ENCODE results near the gene ADRA2A. TPM values are rescaled to one million over a fixed set of nuclear protein-coding genes. Genes with fewer than 3 reads are reported as not detected.

Gene ADRA2A
- total RNA-seq (10 to 100 TPM; 12.6 to 40.7 (median 27.1) TPM), polyA plus RNA-seq (10 to 100 TPM; 15.0 to 42.3 TPM)

DNA sequence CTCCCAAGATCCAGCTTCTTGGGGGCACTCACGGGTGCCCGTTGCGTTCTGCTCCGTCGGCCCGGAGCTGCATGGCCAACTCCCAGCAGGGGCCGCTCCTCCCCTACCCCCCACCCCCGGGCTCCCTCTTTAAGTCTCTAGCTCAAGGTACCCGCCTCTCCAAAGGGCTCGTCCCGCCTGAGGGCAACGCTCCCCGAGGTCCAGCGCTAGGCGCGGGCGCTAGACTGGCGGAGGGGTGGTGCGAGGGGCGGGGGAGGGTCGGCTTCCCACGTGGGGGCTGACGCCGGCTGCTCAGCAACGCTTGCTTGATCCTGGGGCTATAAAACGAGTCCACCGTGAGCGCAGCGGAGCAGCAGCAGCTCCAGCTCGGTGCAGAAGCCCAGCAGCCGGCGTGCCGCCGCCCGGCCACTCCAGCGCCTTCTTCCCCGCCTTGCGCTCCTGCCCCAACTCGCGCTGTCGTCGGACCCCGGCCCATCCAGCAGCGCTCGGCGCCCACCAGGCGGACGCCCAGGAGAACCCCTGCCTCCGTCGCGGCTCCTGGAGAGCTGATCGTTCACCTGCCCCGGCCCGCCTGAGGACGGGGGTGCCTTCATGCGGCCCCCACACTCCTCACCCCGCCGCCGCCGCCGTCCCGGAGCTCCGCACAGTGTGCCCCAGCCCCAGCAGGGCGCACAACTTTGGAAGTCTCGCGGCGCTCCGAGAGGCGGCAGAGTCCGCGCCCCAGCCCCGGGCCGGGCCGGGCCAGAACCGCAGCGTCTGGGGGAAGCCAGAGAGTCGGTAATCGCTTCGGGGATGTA lies at the start of gene ADRA2A:
ADRA2A (plus strand) TSS at position 348 of the 797 bp plus-strand sequence. CDS start 968 bp downstream, outside the sequence.
- peak within 1 kb of the TSS; percentile 31 to 80 (median 68) for H3K27ac ChIP-seq
- WGBS, 2 donors, result 0 to 1% methylated on average over 52 to 79 of the region's 79 CpGs
- intact Hi-C loops (cut with DNase I), result loop anchor here in 2 of 3 donors (2.0 to 10.0 kb wide), 2 partner anchors 130 to 288 kb away; no protein-coding TSS in a partner anchor
- no peaks in the 10 kb centered on the region for H3K27me3 ChIP-seq
- no peak for FAIRE-seq
- H3K4me1 ChIP-seq, result peaks cover 0 to 8% (median 4%) of the 10 kb centered on the region in 3 donors
- H3K36me3 ChIP-seq, result peaks cover 0 to 4% (median 0%) of the 10 kb centered on the region in 3 donors
- ATAC-seq, result peak; percentile 72 to 82 (median 80)
- TF ChIP-seq, protein P1, sequence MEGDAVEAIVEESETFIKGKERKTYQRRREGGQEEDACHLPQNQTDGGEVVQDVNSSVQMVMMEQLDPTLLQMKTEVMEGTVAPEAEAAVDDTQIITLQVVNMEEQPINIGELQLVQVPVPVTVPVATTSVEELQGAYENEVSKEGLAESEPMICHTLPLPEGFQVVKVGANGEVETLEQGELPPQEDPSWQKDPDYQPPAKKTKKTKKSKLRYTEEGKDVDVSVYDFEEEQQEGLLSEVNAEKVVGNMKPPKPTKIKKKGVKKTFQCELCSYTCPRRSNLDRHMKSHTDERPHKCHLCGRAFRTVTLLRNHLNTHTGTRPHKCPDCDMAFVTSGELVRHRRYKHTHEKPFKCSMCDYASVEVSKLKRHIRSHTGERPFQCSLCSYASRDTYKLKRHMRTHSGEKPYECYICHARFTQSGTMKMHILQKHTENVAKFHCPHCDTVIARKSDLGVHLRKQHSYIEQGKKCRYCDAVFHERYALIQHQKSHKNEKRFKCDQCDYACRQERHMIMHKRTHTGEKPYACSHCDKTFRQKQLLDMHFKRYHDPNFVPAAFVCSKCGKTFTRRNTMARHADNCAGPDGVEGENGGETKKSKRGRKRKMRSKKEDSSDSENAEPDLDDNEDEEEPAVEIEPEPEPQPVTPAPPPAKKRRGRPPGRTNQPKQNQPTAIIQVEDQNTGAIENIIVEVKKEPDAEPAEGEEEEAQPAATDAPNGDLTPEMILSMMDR (IDR thresholded peaks at IDR 0.05), result no peak
- peak; percentile 71 to 91 (median 81) for DNase-seq
- H3K4me3 ChIP-seq, result peak within 1 kb of the TSS; percentile 44 to 69 (median 58)
- no peaks in the 10 kb centered on the region for H3K9me3 ChIP-seq

DNA sequence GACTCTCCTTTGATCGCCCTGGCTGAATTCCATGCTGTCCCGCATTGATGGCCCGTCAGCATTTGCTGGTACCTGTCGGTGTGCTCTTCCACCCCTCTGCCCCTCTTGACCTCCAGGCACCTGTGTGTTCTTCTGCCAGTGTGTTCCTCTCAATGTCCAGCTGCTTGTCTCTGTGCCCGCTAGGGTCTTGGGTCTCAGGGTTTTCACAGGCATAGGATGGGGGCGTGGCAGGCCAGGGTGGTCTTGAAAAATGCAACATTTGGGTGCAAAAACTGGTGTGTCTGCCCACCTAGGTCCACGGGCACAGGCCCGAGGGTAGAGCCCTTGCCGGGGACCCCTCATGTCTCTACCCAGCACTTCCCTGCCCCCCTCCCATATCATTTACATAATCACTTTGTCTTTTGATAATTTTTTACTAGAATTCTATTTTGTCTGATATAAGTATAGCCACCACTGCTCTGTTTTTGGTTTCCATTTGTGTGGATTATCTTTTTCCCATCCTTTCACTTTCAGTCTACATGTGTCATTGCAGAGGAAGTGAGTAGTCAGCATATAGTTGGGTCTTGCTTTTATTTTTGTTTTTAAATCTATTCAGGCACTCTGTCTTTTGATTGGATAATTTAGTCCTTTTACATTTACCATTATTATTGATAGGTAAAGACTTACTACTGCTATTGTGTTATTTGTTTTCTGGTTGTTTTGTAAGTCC lies 46.6 kb upstream of the ADRA2A start:
- no peaks in the 10 kb centered on the region for H3K4me1 ChIP-seq
- FAIRE-seq, result no peak
- ATAC-seq, result no peak
- TF ChIP-seq, protein P1 (IDR thresholded peaks at IDR 0.05), result no peak
- H3K4me3 ChIP-seq, result no peak overlapping the region
- DNase-seq, result no peak
- intact Hi-C loops (cut with DNase I), result no loop called here
- WGBS, 2 donors, result 96 to 98% methylated on average over 9 of the region's 9 CpGs
- H3K9me3 ChIP-seq, result no peaks in the 10 kb centered on the region
- H3K27me3 ChIP-seq, result no peaks in the 10 kb centered on the region
- no peaks in the 10 kb centered on the region for H3K36me3 ChIP-seq
- no peak overlapping the region for H3K27ac ChIP-seq

DNA sequence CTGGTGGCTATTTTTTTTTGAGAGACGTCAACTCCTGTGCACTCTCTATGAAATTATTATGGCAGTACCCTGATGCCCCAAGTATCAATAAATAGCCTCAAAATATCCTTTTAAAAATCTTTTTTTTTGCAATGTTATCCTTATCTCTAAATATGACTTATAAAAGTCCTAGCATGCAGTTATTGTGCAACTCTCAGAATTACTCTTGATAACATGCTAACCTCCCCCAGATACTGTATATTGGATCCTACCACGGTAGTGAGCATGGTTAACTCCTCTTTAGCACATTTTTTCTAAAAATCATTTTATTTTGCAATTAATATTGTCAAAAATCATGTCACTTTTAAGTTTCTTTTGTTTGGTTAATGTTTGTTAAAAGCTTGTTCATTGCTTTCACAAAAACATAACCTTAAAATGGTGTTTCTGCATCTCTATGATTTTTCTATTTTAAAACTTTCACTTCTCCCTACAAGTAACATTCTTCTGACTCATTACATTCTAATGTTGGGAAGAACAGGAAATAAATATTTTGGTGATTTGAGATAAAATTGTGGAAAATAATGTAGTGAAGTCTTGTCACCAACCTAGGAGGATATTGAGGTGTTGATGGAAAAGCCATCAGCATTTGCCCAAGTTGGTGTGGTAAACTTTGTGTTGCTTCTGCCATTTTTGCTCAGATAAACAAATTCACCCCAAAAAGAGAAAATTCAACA lies 42.1 kb upstream of the ADRA2A start:
- no peak for ATAC-seq
- no peak for DNase-seq
- no peaks in the 10 kb centered on the region for H3K9me3 ChIP-seq
- H3K36me3 ChIP-seq, result no peaks in the 10 kb centered on the region
- intact Hi-C loops (cut with DNase I), result no loop called here
- TF ChIP-seq, protein P1 (IDR thresholded peaks at IDR 0.05), result no peak
- H3K27ac ChIP-seq, result no peak overlapping the region
- no peaks in the 10 kb centered on the region for H3K27me3 ChIP-seq
- 84 to 86% methylated on average over 2 of the region's 2 CpGs for WGBS, 2 donors
- no peak overlapping the region for H3K4me3 ChIP-seq
- FAIRE-seq, result no peak
- H3K4me1 ChIP-seq, result no peaks in the 10 kb centered on the region

DNA sequence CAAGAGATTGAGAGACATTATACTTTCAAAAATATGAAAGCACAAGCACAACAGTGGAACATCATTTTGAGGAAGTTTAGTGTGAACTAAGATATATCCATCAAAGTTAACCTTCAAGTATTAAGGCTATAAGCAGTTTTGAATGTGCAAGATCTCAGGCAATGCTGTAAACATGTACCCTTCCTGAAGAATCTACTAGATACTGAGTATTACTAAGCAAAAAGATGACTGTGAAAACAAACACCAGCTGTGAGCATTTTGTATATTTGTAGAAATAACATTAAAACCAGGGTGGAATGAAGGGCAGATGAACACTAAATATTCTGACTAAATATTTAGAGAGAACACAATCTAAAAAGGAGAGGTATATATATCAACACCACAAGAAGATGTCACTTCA lies 41.3 kb upstream of the ADRA2A start:
- no peak for FAIRE-seq
- TF ChIP-seq, protein P1 (IDR thresholded peaks at IDR 0.05), result no peak
- intact Hi-C loops (cut with DNase I), result no loop called here
- DNase-seq, result no peak
- no peaks in the 10 kb centered on the region for H3K27me3 ChIP-seq
- no peak overlapping the region for H3K4me3 ChIP-seq
- H3K4me1 ChIP-seq, result no peaks in the 10 kb centered on the region
- H3K36me3 ChIP-seq, result no peaks in the 10 kb centered on the region
- H3K9me3 ChIP-seq, result no peaks in the 10 kb centered on the region
- ATAC-seq, result no peak
- H3K27ac ChIP-seq, result no peak overlapping the region

Measured in pancreas (tissue), 10 donors.